ENCODE measurements around the gene NDUFAF3. TPM values are rescaled to one million over a fixed set of nuclear protein-coding genes. Genes with fewer than 3 reads are reported as not detected.

The NDUFAF3 gene
- total RNA-seq, 1 experiment from 2014 or later: 91.0 TPM

DNA sequence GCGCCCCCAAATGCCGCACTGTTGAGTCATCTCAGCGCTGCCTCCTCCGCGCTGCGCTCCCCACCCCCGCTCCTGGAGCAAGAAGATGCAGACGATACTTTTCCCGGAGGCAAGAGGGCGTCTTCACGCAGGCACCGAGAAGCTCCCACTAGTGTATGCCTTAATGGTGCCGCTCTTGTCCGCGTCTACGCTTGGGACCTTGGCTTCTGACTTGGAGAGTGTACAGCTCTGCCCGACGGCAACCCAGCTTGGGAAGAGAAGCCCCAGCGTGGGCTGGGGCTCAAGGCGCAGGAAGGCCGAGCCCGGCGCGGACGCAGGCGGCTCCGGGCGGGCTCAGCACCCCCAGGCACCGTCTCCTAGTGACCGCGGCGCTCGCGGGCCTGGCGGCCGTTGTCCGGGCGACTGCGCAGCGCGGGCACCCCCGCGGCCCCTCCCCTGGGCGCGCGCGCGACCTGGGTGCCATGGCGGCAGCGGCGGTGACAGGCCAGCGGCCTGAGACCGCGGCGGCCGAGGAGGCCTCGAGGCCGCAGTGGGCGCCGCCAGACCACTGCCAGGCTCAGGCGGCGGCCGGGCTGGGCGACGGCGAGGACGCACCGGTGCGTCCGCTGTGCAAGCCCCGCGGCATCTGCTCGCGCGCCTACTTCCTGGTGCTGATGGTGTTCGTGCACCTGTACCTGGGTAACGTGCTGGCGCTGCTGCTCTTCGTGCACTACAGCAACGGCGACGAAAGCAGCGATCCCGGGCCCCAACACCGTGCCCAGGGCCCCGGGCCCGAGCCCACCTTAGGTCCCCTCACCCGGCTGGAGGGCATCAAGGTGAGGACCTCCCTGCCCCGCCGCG lies 31.9 kb upstream of the NDUFAF3 start, which contains the start of gene P4HTM (continued):
- TF ChIP-seq, protein P1, sequence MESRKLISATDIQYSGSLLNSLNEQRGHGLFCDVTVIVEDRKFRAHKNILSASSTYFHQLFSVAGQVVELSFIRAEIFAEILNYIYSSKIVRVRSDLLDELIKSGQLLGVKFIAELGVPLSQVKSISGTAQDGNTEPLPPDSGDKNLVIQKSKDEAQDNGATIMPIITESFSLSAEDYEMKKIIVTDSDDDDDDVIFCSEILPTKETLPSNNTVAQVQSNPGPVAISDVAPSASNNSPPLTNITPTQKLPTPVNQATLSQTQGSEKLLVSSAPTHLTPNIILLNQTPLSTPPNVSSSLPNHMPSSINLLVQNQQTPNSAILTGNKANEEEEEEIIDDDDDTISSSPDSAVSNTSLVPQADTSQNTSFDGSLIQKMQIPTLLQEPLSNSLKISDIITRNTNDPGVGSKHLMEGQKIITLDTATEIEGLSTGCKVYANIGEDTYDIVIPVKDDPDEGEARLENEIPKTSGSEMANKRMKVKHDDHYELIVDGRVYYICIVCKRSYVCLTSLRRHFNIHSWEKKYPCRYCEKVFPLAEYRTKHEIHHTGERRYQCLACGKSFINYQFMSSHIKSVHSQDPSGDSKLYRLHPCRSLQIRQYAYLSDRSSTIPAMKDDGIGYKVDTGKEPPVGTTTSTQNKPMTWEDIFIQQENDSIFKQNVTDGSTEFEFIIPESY (IDR thresholded peaks at IDR 0.05; ENCODE audit: extremely low read depth, insufficient replicate concordance, low read length): no peak
- no peak for TF ChIP-seq ELF1 (IDR thresholded peaks at IDR 0.05; ENCODE audit: borderline replicate concordance, low read depth)
- peak; percentile 80 for TF ChIP-seq JUND (IDR thresholded peaks at IDR 0.05)
- TF ChIP-seq SIN3A (IDR thresholded peaks at IDR 0.05; ENCODE audit: low read depth): peak; percentile 83
- no peak for TF ChIP-seq SRF (IDR thresholded peaks at IDR 0.05; ENCODE audit: low read depth)
- no peak for TF ChIP-seq CEBPB (IDR thresholded peaks at IDR 0.05; ENCODE audit: low read depth)

DNA sequence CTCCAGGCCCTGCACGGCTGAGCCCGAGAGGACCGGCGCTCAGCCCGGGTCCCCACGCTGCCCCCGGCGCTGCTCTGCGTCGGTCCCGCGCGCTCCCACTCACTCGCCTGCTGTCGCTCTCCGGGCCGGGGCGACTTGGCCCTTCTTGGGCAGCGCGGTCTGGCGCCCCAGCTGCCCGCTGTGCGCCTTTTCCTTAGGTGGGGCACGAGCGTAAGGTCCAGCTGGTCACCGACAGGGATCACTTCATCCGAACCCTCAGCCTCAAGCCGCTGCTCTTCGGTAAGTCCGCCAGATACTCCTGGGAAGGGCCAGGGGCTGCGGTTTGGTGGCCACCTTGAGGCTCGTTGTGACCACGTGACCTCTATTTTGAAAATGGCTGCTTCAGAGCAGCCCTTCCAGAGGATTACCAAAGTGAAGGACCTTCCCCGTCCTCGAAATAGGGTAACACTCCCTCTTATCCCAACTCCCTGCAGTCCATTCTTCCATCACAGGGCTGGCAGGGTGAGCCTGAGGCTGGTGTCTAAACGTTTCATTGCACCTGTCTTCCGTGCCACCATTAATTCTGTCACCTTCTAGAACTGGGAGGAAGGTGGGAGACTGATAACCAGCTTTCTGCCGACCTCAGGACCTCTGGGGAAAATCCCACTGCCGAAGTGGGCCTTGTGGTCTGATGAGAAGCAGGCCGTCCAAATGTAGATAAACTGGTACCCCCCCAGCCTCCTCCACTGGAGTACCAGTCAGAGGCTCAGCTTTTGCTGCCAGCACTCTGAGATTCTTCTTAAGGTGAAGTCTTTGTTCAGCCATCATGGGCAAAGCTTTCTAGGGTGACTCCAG lies 31.1 kb upstream of the NDUFAF3 start:
- no peak overlapping the region for H2AFZ ChIP-seq (ENCODE audit: low read depth, low read length, poor library complexity, severe bottlenecking)
- BruUV-seq (replicated peaks): no TSS peak
- intact Hi-C loops (cut with micrococcal nuclease): no loop called here
- TF ChIP-seq, protein P2, sequence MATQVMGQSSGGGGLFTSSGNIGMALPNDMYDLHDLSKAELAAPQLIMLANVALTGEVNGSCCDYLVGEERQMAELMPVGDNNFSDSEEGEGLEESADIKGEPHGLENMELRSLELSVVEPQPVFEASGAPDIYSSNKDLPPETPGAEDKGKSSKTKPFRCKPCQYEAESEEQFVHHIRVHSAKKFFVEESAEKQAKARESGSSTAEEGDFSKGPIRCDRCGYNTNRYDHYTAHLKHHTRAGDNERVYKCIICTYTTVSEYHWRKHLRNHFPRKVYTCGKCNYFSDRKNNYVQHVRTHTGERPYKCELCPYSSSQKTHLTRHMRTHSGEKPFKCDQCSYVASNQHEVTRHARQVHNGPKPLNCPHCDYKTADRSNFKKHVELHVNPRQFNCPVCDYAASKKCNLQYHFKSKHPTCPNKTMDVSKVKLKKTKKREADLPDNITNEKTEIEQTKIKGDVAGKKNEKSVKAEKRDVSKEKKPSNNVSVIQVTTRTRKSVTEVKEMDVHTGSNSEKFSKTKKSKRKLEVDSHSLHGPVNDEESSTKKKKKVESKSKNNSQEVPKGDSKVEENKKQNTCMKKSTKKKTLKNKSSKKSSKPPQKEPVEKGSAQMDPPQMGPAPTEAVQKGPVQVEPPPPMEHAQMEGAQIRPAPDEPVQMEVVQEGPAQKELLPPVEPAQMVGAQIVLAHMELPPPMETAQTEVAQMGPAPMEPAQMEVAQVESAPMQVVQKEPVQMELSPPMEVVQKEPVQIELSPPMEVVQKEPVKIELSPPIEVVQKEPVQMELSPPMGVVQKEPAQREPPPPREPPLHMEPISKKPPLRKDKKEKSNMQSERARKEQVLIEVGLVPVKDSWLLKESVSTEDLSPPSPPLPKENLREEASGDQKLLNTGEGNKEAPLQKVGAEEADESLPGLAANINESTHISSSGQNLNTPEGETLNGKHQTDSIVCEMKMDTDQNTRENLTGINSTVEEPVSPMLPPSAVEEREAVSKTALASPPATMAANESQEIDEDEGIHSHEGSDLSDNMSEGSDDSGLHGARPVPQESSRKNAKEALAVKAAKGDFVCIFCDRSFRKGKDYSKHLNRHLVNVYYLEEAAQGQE (IDR thresholded peaks at IDR 0.05; ENCODE audit: low read depth): no peak
- no peak for TF ChIP-seq EZH2phosphoT487 (IDR thresholded peaks at IDR 0.05; ENCODE audit: borderline replicate concordance)
- no peak for TF ChIP-seq ELF1 (IDR thresholded peaks at IDR 0.05; ENCODE audit: borderline replicate concordance, low read depth)
- no peak for TF ChIP-seq EZH2 (IDR thresholded peaks at IDR 0.05)
- TF ChIP-seq SIN3A (IDR thresholded peaks at IDR 0.05; ENCODE audit: low read depth): no peak
- TF ChIP-seq SP1 (IDR thresholded peaks at IDR 0.05; ENCODE audit: low read depth): no peak
- no peak for TF ChIP-seq POLR2A (IDR thresholded peaks at IDR 0.05; ENCODE audit: borderline replicate concordance, extremely low read depth, insufficient read depth, insufficient read length)
- TF ChIP-seq FOSL1 (IDR thresholded peaks at IDR 0.05; ENCODE audit: low read depth): no peak
- TF ChIP-seq, protein P1 (IDR thresholded peaks at IDR 0.05; ENCODE audit: extremely low read depth, insufficient replicate concordance, low read length): no peak
- TF ChIP-seq, protein P3, sequence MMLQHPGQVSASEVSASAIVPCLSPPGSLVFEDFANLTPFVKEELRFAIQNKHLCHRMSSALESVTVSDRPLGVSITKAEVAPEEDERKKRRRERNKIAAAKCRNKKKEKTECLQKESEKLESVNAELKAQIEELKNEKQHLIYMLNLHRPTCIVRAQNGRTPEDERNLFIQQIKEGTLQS (IDR thresholded peaks at IDR 0.05): no peak
- TF ChIP-seq ZFX (IDR thresholded peaks at IDR 0.05): peak; percentile 6; the same call in 1 of the 2 replicates
- no peak for TF ChIP-seq SRF (IDR thresholded peaks at IDR 0.05; ENCODE audit: low read depth)

More for the DNA sequence above, 31.1 kb upstream of the NDUFAF3 start:
- Histone ChIP-seq H3K9me3 (ENCODE audit: control insufficient read depth in 1 of 2, insufficient read depth in 1 of 2, low read depth in 1 of 2, low read length in 2 of 2) (no peaks in the 10 kb centered on the region), H3K9me2 (ENCODE audit: insufficient read depth) (no peaks in the 10 kb centered on the region), H3K79me2 (ENCODE audit: insufficient read depth, low read length) (peaks cover 50% of the 10 kb centered on the region), H3K4me1 (ENCODE audit: control insufficient read depth in 1 of 2, insufficient read depth in 2 of 2, low read length in 2 of 2) (peaks cover 23 to 27% of the 10 kb centered on the region in 2 experiments), H3K27me3 (ENCODE audit: insufficient read depth, low read length) (no peaks in the 10 kb centered on the region), H3K4me3 (replicated peaks in 1 of 2; ENCODE audit: low read depth in 1 of 2, low read length in 2 of 2) (peak overlapping the region; percentile 76 to 80), H3K9ac (ENCODE audit: low read length) (peak overlapping the region; percentile 83), H3K27ac (ENCODE audit: low read depth, low read length) (peak overlapping the region; percentile 98), H4K20me1 (ENCODE audit: insufficient read depth) (no peaks in the 10 kb centered on the region), H3K4me2 (ENCODE audit: low read length) (peak overlapping the region; percentile 85), H3K36me3 (ENCODE audit: control insufficient read depth in 1 of 2, insufficient read depth in 2 of 2, low read length in 2 of 2) (peaks cover 1 to 6% of the 10 kb centered on the region in 2 experiments; a peak in 1 of 4 replicates)
- ATAC-seq (peak; percentile 27), DNase-seq (ENCODE audit: low read depth, low spot score) (no peak)
- ChIA-PET CTCF (no interaction called here), RAD21 (ENCODE audit: low non-redundant PET in 1 of 2, low total read pairs in 2 of 2, uncharacterized antibody in 2 of 2, unreplicated experiment in 2 of 2) (no interaction called here), POLR2A (interaction anchor here (1.3 to 3.4 kb wide), 2 partner anchors 16 to 39 kb away, joined by 3 to 26 read pairs; partner anchors contain the start of gene WDR6)

Data from HCT116 (cell line).